AG04449 (cell line): ENCODE results near the gene TRH.

Source experiments
- CTCF ChIA-PET: fragments of 350-600 bp; formaldehyde crosslinking; extraction: SDS; loops from one replicate; lab custom pipeline; 2021; ENCODE audit warnings: antibody characterized with exemption; lab: Yijun Ruan, JAX
- POLR2A ChIA-PET: fragments of 400-600, 350-600 bp; formaldehyde crosslinking; extraction: SDS; loops from one replicate; lab custom pipeline; 2020; ENCODE audit warnings: antibody characterized with exemption, inconsistent platforms; lab: Yijun Ruan, JAX
- DNase-seq: peaks from one replicate; pipeline ENCODE4 v3.0.0-alpha.2; 2010; ENCODE audit warnings: low read depth, low spot score
- H3K4me3 ChIP-seq: 2 replicates; pipeline ENCODE4 v1.5.1; 2011; ENCODE audit warnings: low read depth, mild to moderate bottlenecking, control low read depth, low read length
- CTCF ChIP-seq: IDR thresholded peaks from one replicate; pipeline ENCODE4 v1.5.1; 2011; ENCODE audit warnings: mild to moderate bottlenecking, moderate library complexity, low read length, control low read depth, inconsistent platforms; ENCODE audit not compliant: insufficient read depth; ENCODE audit errors: missing control alignments

Gene TRH

GRCh38 chr3:129974564-129974832 is at the start of gene TRH:
TRH (plus strand) TSS chr3:129974720; CDS start chr3:129975817, 1,097 bp downstream.
- CTCF ChIA-PET: interaction anchor here (1.0 kb wide), 1 partner anchor 32 kb away, joined by 3 read pairs; no protein-coding TSS in a partner anchor
- POLR2A ChIA-PET: no interaction called here
- DNase-seq: no peak
- TF ChIP-seq CTCF: no peak
- no peak within 1 kb of the TSS for H3K4me3 ChIP-seq

DNA sequence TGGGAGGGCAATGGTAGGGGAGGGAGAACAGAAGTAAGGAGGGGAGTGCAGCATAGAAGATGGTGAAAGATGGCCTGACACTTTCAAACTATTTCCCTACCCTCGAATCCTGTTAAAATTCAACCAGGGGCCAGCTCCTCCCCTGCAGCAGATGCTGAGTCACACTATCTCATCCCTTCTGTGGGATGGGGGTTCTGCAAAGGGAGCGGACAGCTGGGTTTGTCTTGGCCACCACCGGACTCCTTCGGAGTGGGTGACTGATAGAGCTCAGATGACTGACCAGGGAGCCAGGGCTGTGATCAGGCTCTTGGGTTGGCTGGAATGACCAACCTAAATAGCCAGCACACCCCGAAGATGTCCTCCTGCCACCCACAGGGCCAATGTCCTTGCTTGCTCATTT is 47.4 kb upstream of the TRH start:
- no peak overlapping the region for H3K4me3 ChIP-seq
- CTCF ChIA-PET: interaction anchor here (0.9 to 2.7 kb wide), 4 partner anchors 11 to 103 kb away, joined by 3 to 11 read pairs (median 3); no protein-coding TSS in a partner anchor
- POLR2A ChIA-PET: no interaction called here
- DNase-seq: no peak
- TF ChIP-seq CTCF: no peak

GRCh38 chr3:129929383-129929782 is 45.1 kb upstream of the TRH start:
- no peak overlapping the region for H3K4me3 ChIP-seq
- POLR2A ChIA-PET: no interaction called here
- TF ChIP-seq CTCF: no peak
- CTCF ChIA-PET: interaction anchor here (1.0 to 1.1 kb wide), 2 partner anchors 16 to 280 kb away, joined by 3 to 4 read pairs; no protein-coding TSS in a partner anchor
- DNase-seq: no peak

DNA sequence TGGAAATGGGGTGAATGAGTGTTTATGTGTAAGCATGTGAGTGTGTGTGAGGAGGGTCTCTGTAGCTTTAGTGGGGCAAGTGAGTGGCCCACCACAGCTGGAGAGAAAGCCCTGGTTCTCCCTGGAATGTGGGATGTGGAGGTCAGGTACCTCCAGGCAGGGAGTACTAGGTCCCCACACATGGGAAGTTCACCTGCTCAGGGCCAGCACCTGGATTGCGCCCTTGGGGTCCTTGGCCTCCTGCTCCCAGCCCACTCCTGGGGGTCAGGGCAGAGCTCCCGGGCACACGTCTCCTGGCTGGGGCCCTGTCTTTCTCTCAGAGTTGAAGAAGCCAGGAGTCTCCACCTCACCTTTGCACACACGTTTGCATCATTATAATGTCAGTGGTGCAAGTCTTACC is 41.0 kb upstream of the TRH start:
- CTCF ChIA-PET: interaction anchor here (0.8 to 4.5 kb wide), 26 partner anchors 8 to 550 kb away, joined by 3 to 38 read pairs (median 5); no protein-coding TSS in a partner anchor
- H3K4me3 ChIP-seq: no peak overlapping the region
- TF ChIP-seq CTCF: no peak
- no peak for DNase-seq
- POLR2A ChIA-PET: no interaction called here

DNA sequence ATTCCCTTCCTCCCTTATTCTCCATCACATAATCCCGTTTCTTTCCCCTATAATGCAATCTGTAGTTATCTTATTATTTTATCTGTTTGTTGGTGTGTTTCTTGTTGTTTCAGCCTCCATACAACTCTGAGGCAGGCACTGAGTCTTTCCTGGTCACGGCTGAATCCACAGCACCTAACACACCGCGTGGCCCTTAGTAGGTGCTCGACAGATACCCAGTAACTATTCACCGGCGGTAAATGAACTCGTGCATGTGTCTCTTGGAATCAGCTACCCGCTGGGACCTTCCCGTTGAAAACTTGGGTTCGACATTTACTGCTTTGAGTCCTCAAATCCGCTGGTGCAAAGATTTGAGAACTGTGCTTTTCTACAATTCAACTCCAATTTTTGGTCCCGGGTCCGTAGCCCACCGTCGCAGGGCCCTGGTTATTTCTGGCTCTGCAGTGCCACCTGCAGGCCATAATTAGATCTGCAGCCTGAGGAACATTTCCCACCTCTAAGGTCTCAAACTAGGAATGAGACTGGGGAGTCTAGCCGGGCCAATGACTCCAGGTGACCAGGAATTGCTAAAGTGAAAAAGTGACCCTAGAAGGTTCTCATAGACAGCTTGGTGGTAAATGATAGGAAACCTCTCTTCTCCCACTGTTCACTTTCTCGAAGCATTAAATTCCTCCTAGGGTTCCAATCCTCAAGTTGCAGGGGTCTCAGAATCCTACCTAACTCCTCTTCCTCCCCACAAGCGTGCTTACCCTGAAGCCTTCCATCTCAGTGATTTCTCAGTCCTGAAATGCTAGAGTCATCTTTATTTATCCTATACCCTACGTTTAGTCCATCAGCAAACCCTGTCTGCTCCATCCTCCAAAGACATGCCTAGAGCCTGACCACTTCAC is 40.0 kb upstream of the TRH start:
- POLR2A ChIA-PET: no interaction called here
- TF ChIP-seq CTCF: peak; percentile 71
- no peak overlapping the region; the same call in 1 of the 2 replicates for H3K4me3 ChIP-seq
- CTCF ChIA-PET: interaction anchor here (0.6 to 4.5 kb wide), 37 partner anchors 8 to 551 kb away, joined by 3 to 38 read pairs (median 4); no protein-coding TSS in a partner anchor
- no peak for DNase-seq

- peak overlapping the region; percentile 44 for H3K4me3 ChIP-seq
- no peak for TF ChIP-seq CTCF
- no peak for DNase-seq
- ChIA-PET CTCF (interaction anchor here (4.5 to 14.5 kb wide), 2 partner anchors 161 to 308 kb away, joined by 26 to 396 read pairs; no protein-coding TSS in a partner anchor), POLR2A (no interaction called here)
Observed at GRCh38 chr3:129936757-129937156, 37.8 kb upstream of the TRH start.
